HuH-7 (cell line): ENCODE measurements around the gene C3orf62.
"Not testable (repeated sequence)": the region's sequence is repeated elsewhere in the genome, so short reads cannot be mapped to it uniquely, and the experiment has no call there.

ENCODE experiments used
- DNase-seq: peaks from one replicate; pipeline ENCODE4 v3.0.0; 2011; ENCODE audit warnings: low spot score

The C3orf62 gene

DNA sequence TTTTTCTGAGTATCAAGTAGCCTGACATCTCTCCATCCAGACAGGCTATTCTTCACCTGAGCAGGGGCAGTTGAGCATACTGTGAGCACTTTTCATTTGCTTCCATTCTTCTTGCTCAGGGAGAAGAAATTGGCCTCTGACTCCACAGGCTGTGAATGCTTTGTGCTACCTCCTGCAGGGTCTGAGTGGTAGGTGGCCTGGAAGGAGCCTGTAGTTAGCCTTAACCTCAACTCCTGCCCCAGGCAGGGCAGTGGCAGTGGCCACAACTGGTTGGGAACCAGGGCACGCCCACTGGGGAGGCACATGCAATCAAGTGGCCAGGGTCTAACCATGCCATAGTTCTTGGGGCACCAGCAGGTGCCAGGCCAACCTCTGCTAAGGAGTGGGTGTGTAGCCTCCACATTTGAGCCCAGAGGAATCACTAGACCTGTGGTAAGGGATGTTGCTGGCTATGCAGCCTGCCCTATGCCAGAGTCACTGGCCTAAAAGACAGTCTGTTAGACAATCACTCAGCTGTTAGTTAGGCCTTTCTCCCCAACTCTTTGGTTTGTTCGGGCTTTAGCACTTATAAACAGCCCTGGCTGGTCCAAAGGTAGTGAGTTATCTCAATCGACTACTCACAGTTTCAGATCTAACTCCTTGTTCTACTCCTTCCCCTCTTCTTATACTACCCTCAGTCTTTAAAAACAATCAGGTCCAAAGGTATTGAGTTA lies 7.4 kb downstream of the C3orf62 start:
- no peak for DNase-seq

DNA sequence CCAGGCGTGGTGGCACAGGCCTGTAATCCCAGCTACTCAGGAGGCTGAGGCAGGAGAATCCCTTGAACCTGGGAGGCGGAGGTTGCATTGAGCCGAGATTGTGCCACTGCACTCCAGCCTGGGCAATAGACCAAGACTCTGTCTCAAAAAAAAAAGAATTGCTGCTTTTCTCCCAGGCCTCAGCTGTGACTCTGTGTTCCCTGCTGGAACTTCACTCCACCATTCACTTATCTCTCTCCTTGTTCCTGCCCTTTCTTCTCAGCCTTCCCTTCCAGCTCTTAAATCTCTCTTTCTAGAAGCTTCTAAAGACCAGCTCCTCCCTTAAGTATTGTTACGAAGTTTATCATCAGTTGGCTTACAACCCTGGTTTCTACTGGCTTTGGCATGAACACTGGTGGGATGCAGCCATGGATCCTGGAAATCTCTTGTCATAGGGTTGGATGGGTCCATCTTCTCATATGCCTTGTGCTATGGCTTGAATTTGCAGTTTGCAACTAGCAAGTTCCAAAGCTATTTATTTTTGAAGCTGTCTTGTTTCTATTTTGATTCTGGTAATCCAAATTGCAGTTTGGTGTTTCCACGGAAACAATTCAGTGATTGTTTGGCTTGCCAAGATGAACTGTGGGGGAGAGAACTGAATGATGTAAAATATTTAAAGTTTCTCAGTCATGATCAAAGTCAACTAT lies 10.5 kb downstream of the C3orf62 start:
- DNase-seq, result no peak

DNA sequence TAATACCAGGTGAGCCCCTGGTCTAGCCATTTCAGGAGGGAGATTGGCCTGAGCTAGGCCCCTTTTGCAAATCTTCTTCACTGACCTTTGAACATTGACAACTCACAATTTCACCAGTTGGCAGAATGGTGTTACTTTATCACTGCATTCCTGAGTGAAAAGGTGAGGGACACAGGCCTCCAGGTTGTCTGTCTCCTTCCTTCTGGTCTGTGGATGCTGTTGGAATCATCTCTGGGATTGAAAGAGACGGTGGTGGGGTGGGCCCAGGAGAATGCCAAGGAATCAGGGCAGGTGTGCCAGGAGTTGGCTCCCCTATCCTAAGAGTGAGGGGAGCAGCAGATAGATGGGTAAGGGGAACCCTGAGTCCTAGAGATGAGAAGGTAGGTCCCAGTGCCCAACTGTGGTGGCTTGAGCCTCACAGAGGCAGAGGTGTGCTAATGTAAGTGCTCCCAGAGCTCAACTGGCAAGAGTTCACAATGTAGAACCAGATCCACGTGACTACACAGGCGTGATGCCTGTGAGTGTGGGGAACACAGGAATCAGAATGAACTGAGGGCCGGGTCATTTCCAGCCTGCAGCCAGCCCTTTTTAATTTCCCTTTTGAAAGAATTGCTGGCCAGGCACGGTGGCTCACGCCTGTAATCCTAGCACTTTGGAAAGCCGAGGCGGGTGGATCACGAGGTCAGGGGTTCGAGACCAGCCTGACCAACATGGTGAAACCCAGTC lies 11.2 kb downstream of the C3orf62 start:
- DNase-seq, result no peak

DNA sequence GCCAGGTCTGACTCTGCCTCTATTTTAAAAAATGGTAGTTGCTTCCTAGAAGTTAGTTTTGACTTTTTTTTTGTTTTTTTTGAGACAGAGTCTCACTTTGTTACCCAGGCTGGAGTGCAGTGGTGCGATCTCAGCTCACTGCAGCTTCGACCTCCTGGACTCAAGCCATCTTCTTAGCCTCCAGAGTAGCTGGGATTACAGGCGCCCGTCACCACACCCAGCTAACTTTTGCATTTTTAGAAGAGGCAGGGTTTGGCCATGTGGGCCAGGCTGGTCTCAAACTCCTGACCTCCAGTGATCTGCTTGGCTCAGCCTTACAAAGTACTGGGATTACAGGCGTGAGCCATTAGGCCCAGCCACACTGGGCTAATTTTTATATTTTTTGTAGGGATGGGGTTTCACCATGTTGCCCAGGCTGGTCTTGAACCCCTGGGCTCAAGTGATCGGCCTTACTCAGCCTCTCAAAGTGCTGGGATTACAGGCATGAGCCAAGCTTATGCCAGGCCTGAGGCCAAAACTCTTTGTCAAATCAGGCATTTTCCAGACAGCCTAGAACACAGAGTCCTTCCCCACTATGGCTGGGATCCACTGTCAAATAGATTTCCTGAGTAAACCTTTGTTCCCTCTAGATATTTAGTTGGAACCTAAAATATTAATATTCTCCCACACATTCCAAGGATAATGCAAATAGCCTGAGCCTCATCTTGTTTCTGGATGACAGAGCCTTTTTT lies 13.7 kb downstream of the C3orf62 start:
- no peak for DNase-seq

DNA sequence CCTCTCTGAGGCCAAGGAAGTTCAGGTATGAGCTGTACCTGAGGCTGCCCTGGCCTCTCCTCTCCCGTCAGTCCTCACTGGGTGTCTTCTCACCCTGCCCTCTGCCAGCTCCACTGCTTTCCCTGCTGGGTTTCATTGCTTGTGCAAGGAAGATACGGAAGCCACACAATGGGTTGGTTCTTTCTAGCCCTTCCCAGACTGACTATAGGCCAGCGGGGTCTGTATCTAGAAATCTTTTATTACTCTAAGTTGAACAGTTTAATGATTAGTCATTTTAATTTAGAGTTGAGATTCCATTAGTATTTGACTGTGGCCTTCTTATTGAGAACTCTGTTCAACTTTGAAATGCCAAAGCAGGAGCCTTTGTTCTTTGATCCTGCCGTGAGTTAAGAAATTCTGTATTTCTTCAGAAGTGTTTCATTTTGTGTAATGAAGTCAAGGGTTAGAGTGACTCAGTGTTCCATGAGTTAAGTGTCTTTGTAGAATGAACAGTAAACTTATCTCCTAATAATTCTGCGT lies 16.2 kb downstream of the C3orf62 start:
- no peak for DNase-seq

DNA sequence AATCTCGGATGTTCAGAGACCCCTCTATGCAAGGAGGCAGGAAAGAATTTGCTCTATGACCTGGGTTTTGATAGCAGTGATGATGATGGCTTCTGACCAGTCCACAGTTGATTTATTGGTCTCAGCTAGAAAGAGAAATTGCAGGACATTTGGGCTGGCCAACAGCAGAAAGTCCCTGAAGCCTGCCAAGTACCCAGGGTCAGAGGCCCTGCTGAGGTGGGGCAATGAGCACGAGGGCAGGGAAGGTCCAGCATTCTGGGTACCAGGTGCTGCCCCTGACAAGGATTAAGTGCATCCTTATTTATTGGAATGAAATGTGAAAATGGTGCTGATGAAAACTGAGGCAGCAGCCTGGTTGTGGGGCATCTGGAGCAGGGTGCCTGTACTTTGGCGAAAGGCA lies 19.8 kb downstream of the C3orf62 start:
- no peak for DNase-seq

DNA sequence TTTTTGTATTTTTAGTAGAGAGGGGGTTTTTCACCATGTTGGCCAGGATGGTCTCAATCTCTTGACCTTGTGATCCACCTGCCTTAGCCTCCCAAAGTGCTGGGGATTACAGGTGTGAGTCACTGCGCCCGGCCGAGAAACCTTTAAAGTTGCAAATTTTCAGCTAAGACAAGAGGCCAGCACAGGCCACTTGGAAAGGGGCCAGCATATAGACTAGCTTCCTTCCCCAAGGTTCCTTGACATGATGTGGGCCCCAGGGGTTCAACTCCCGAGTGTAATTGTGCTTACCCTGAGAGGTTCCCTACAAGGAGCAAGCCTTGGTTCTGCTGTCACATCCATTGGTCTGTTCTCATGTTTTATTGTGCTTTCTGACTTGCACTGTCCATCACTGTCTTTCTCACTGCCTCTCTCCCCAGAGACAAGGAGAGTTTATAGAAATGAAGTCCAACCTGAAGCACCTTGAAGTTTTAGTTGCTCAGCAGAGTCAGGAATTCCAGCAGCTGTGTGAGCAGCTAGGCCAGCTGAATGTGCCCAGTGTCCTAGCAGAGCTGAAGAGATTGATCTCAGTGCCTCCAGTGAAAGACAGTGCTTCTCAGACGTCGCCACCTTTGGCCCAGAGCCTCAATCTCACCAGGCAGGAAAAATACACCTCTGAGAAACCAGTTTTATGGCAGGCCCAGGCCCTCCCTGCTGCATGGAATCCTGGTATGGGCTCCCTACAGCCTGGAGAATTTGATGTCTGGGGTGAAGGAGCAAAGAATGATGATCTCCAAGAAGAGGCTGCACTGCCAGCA lies 21.1 kb downstream of the C3orf62 start:
- DNase-seq, result no peak

DNA sequence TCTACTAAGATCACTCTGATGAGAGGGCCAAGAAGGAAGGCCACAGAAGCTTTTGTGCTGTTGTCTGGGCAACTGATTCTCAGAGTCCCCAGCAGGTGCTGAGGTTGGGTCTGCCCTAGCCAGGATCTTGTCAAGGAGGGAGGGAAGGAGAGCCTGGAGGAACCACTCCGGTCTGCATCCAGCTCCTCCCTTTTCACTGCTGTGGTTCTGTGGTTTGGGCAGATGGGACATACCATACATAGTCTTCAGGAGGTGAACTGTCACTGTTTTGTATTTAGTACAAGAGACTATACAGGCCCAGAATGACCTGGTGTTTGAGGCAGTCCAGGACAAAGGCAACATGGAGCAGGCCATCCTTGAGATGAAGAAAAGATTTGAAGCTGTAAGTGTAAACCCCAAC lies 21.9 kb downstream of the C3orf62 start:
- DNase-seq, result no peak

DNA sequence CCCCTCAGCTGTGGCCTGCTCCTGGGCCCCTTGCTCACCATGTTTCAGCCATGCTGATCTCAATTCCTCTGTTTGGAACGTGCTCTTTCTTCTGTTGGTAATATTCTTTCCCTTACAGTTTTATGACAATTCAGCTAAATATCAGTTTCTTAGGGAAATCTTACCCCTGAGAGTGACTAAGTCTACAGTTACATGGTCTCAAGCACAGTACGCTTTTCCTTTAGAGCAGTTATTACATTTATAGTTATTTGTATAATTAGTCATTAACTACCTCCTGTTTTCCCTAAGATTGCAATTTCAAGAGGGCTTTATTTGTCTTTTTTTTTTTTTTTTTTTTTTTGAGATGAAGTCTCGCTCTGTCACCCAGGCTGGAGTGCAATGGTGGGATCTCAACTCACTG lies 23.5 kb downstream of the C3orf62 start:
- no peak for DNase-seq

DNA sequence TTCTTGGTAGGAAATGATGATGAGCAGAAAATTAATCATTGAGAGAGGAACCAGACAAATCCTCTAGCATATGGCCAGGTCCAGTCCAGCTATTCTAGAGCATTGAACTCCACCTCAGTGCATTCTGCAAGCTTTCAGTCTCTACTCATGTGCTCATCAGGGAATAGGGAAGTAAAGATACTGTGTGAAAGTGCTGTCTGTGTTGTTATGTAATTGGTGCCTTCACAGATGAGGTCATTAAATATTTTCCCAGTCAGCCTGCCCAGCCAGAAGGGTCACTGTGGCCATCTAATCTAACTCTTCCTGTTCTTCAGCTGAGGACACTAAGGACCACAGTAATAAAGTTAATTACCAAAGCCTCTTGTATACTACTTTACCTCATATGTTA lies 28.2 kb downstream of the C3orf62 start:
- no peak for DNase-seq

DNA sequence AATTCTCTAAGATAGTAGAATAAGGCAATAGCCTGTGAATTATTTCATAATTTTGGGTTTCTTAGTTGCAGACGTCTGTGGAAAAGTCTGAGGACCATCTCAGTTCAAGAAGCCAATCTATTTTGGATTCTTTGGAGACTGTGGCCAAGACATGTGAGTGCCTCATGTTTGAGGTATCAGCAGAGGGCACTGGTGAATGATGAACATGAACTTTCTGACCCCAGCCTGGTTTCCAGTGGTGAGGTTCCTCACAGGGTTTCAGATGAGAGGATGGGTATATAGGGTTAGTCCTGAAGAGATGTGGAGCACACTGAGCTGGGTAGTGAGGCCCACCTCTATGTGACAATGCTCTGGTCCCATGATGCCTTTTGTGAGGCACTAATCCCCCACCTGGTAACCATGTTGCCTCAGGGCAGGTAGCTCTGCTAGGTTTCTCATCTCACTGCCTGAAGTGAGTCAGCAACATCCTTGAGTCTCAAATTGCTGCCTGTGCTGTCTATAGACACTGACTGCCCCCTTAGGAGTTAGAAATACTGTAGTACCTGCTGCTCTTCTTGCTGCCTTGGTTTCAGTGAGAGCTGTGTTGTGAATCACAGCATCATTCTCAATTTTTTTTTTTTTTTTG lies 32.3 kb downstream of the C3orf62 start:
- no peak for DNase-seq

DNA sequence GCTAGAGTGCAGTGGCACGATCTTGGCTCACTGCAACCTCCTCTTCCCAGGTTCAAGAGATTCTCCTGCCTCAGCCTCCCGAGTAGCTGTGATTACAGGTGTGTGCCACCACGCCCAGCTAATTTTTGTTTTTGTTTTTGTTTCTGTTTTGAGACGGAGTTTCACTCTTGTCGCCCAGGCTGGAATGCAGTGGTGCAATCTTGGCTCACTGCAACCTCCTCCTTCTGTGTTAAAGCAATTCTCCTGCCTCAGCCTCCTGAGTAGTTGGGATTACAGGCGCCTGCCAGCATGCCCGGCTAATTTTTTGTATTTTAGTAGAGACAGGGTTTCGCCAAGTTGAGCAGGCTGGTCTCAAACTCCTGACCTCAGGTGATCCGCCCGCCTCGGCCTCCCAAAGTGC lies 36.9 kb downstream of the C3orf62 start:
- DNase-seq, result not testable (repeated sequence)

DNA sequence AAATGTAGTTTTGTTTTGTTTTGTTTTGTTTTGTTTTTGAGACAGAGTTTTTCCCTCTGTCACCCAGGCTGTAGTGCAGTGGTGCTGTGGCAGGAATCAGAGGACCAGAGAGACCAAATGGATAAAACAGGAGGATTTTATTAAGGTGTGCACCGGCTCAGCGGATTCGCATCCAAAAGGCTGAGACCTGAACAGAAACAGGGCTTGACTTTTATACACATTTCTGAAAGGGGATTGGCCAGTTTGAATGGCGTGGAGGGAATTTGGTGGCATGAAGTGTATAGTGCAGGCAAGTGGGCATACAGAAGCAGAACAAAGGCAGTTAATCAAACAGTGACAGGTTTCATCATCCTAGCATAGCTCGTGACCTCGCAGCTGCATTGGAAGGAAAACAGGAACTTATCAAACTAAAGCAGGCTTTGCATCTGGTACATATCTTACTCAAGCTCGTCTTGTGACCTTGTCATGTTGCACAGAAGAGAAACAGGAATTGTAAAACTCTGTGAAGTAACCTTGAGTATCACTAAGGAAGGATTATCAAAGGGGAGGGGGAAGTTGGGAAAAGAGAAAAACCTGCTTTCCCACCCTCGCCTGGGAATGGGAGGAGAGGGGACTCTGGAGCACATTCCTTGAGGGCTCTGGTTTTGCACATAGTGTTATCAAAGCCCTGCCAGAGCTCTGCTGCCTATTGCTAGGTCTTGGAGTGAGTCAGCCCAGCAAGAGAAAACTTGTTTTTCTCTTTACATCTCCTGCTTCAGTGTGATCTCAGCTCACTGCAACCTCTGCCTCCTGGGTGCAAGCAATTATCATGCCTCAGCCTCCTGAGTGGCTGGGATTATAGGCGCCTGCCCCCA lies 38.5 kb downstream of the C3orf62 start:
- no peak for DNase-seq

DNA sequence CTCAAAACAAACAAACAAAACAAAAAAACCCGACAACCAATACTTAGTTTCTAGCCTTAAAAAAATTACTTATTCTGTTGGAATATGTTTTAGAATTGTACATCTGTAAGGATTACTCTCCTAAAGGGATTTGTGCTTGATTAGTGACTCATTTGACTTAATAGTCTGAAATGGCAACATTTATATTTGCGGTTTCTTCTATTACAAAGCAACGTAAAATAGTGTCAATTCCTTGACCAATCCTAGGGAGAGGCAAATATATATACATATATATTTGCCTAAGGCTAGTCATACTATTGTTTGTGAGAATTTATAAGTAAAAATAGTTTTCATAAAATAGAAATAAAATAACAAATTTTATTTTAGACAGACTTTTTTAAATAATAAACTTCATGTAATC lies 39.7 kb downstream of the C3orf62 start:
- DNase-seq, result no peak

DNA sequence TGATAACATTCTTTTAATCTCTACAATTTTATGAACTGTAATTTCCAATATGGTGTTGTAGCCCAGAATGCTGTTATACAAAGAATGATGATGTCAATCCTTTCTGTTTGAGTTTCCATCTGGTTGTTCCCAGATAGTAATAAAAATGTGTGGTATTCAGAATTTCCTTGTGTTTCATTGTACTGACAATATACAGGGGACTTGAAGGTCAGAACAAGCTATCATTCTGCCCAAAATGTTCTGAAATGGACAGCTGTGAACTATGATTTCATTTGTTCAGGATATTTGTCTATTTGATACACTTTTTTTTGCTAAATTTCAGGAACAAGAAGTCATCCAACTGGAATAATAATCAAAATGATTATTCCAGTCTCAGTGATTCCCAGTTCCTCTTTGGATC lies 40.8 kb downstream of the C3orf62 start:
- DNase-seq, result no peak

DNA sequence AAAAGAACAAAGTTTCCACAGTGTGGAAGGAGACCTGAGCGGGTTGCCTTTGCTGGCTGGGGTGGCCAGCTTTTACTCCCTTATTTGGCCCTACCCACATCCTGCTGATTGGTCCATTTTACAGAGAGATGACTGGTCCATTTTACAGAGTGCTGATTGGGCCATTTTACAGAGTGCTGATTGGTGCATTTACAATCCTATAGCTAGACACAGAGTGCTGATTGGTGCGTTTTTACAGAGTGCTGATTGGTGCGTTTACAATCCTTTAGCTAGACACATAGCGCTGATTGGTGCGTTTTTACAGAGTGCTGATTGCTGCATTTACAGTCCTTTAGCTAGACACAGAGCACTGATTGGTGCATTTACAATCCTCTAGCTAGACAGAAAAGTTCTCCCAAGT lies 48.2 kb downstream of the C3orf62 start:
- DNase-seq, result not testable (repeated sequence)

DNA sequence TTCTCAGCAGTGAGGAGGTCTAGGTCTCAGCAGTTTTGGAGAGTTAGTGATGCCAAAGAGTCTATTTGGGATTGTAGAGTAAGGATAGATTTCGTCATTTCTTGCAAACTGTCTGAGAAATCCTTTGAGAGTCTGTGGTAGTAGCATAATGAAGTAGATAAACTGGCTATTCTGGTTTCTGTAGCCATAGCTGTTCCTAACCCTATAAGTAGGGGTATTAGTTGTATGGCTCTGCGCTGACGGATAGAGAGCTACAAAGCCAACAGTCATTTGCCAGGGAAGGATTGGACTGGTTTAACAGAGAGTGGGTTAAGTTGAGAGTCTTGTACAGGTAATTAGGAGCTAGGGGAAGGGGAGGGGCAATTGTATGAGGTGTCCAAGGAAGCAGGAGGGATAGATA lies 55.0 kb downstream of the C3orf62 start:
- no peak for DNase-seq

DNA sequence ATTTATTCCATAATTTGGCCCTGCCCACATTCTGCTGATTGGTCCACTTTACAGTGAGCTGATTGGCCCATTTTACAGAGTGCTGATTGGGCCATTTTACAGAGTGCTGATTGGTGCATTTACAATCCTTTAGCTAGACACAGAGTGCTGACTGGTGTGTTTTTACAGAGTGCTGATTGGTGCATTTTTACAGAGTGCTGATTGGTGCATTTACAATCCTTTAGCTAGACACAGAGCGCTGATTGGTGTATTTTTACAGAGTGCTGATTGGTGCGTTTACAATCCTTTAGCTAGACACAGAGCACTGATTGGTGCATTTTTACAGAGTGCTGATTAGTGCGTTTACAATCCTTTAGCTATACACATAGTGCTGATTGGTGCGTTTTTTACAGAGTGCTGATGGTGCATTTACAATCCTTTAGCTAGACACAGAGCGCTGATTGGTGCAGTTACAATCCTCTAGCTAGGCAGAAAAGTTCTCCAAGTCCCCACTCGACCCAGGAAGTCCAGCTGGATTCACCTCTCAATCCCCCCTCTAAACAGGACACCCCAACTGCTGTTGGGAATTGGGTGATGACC lies 56.0 kb downstream of the C3orf62 start:
- DNase-seq, result not testable (repeated sequence)

DNA sequence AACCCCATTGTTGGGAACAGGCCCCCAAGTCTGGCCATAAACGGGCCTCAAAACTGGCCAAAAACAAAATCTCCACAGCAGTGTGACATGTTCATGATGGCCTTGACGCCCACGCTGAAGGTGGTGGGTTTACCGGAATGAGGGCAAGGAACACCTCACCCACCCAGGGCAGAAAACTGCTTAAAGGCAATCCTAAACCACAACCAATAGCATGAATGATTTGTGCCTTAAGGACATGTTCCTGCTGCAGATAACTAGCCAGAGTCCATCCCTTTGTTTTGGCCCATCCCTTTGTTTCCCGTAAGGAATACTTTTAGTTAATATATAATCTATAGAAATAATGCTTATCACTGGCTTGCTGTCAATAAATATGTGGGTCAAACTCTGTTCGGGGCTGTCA lies 57.9 kb downstream of the C3orf62 start:
- no peak for DNase-seq
